ENCODE measurements around the gene QPCTL. TPM values are rescaled to one million over a fixed set of nuclear protein-coding genes. Genes with fewer than 3 reads are reported as not detected.

Gene QPCTL
- total and polyA plus RNA-seq, 2 of the 13 experiments (the other 11 are each of a cell fraction or from before 2014, with no cell fraction given): 16.0 to 19.1 TPM

GRCh38 chr19:45691516-45692186 is 815 bp upstream of the QPCTL start, which contains the start of gene SNRPD2:
Gene SNRPD2 (minus strand): TSS chr19:45691953. CDS start chr19:45691888, 65 bp downstream.
- Histone ChIP-seq H2AFZ (ENCODE audit: low read length) (peak within 1 kb of the TSS; percentile 77), H3K79me2 (ENCODE audit: insufficient read depth, low read length) (peaks cover 21% of the 10 kb centered on the region), H4K20me1 (ENCODE audit: insufficient read depth, low read length) (no peaks in the 10 kb centered on the region; the same call in 1 of the 2 replicates), H3K4me2 (ENCODE audit: low read depth, low read length) (peak within 1 kb of the TSS; percentile 91), H3K27me3 (ENCODE audit: control insufficient read depth in 1 of 2, insufficient read depth in 2 of 2, low read length in 2 of 2) (no peaks in the 10 kb centered on the region; a peak in 1 of 5 replicates), H3K4me3 (replicated peaks in 1 of 3; ENCODE audit: insufficient read depth in 1 of 3, low read depth in 2 of 3, low read length in 3 of 3) (peak within 1 kb of the TSS; percentile 92 to 95 (median 94)), H3K9ac (ENCODE audit: insufficient read depth, low read depth, low read length) (peak within 1 kb of the TSS; percentile 95), H3K9me3 (ENCODE audit: low read length) (no peaks in the 10 kb centered on the region), H3K4me1 (ENCODE audit: insufficient read depth, low read length) (peaks cover 17% of the 10 kb centered on the region), H3K36me3 (replicated peaks in 1 of 2; ENCODE audit: control insufficient read depth in 1 of 2, insufficient read depth in 2 of 2, low read length in 2 of 2) (peaks cover 10 to 28% of the 10 kb centered on the region in 2 experiments), H3K27ac (ENCODE audit: extremely low read length, insufficient read depth, low read length) (peak within 1 kb of the TSS; percentile 90)
- WGBS (ENCODE audit: low lambda C conversion rate): 1% methylated on average over 36 of the region's 36 CpGs
- no peak for FAIRE-seq
- peak; percentile 91 for DNase-seq (ENCODE audit: low spot score)
- TSS peak; percentile 93 for BruUV-seq (replicated peaks)
- in situ Hi-C loops (cut with HindIII; ENCODE audit: extremely low pct_ligation_motif_present, low pct_unique_long_range_greater_than_20kb) (no loop called here), intact Hi-C loops (cut with micrococcal nuclease; ENCODE audit: unreplicated experiment) (loop anchor here (1.0 to 2.0 kb wide), 3 partner anchors 14 to 107 kb away; partner anchors contain the start of genes OPA3 and SIX5)
- ChIA-PET CTCF (ENCODE audit: low intra/inter-chr PET ratio, low total read pairs) (interaction anchor here (0.5 kb wide), 1 partner anchor 9 kb away, joined by 4 read pairs; no protein-coding TSS in a partner anchor), POLR2A (interaction anchor here (0.6 to 4.0 kb wide), 22 partner anchors 9 to 267 kb away, joined by 3 to 47 read pairs (median 5); partner anchors contain the start of genes FBXO46, GIPR, OPA3 and SIX5)
- peak; percentile 75 for ATAC-seq
- peak; percentile 61; the same call in 1 of the 2 replicates for TF ChIP-seq ZNF569 (CRISPR knock-in tag; IDR thresholded peaks at IDR 0.05; ENCODE audit: borderline replicate concordance)
- TF ChIP-seq SP4 (CRISPR knock-in tag; IDR thresholded peaks at IDR 0.05): no peak
- TF ChIP-seq TBX2 (CRISPR knock-in tag; IDR thresholded peaks at IDR 0.05; ENCODE audit: borderline replicate concordance): peak; percentile 40; the same call in 1 of the 2 replicates
- TF ChIP-seq IRF2 (CRISPR knock-in tag; IDR thresholded peaks at IDR 0.05): peak; percentile 60; the same call in 1 of the 2 replicates
- no peak for TF ChIP-seq BHLHE40 (IDR thresholded peaks at IDR 0.05; ENCODE audit: low read length)
- 0 out of 2 replicates have a peak, but pooled peaks have one; percentile 35 for TF ChIP-seq NAIF1 (CRISPR knock-in tag; IDR thresholded peaks at IDR 0.05; ENCODE audit: borderline replicate concordance)
- TF ChIP-seq ZBTB25 (CRISPR knock-in tag; IDR thresholded peaks at IDR 0.05): peak; percentile 81
- no peak for TF ChIP-seq ESRRA (CRISPR knock-in tag; IDR thresholded peaks at IDR 0.05; ENCODE audit: low read depth)
- 0 out of 2 replicates have a peak, but pooled peaks have one; percentile 59 for TF ChIP-seq ZNF749 (CRISPR knock-in tag; IDR thresholded peaks at IDR 0.05; ENCODE audit: borderline replicate concordance)
- TF ChIP-seq ZNF660 (CRISPR knock-in tag; IDR thresholded peaks at IDR 0.05; ENCODE audit: borderline replicate concordance, low read depth): no peak
- TF ChIP-seq KDM5A (IDR thresholded peaks at IDR 0.05; ENCODE audit: borderline replicate concordance, low read length): peak; percentile 96
- no peak for TF ChIP-seq HNRNPUL1 (IDR thresholded peaks at IDR 0.05; ENCODE audit: low read depth, low read length)
- peak; percentile 29; the same call in 1 of the 2 replicates for TF ChIP-seq ZNF580 (CRISPR knock-in tag; IDR thresholded peaks at IDR 0.05; ENCODE audit: borderline replicate concordance, low read depth)
- no peak for TF ChIP-seq ZNF781 (CRISPR knock-in tag; IDR thresholded peaks at IDR 0.05; ENCODE audit: borderline replicate concordance, not compliant biosample characterization)
- TF ChIP-seq SP2 (CRISPR knock-in tag; IDR thresholded peaks at IDR 0.05): peak; percentile 88
- no peak for TF ChIP-seq E2F1 (CRISPR knock-in tag; IDR thresholded peaks at IDR 0.05)
- TF ChIP-seq POLR2G (IDR thresholded peaks at IDR 0.05; ENCODE audit: low read depth, low read length): peak; percentile 92
